Measurements from ENCODE around the gene NCBP2.

The NCBP2 gene

DNA sequence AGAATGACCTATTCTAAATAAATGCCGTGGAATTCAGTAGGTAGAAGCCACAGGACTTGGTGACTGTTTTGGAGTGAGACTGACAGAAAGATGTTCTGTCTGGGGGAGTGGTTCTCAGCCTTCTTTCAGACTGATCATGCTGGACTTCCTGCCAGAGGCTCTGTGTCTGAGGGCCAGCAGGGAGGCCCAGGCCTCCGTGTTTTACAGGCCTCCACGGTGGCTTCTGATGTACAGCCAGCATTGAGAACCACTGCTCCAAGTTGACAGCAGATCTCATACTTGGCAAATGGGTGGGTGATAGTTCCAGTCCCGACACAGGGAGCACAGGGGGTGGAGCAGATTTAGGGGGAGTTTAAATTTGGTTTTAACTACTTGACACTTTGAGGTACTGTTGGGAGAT, 33.0 kb upstream of the NCBP2 start:
- no peak overlapping the region for H3K4me3 ChIP-seq (replicated peaks in 1 of 2; ENCODE audit: low read depth in 2 of 2, low read length in 2 of 2)
- TF ChIP-seq CTCF (IDR thresholded peaks at IDR 0.05; ENCODE audit: low read depth, low read length): no peak
- DNase-seq (ENCODE audit: low read depth in 2 of 2): no peak

GRCh38 chr3:196974661-196975060, 32.3 kb upstream of the NCBP2 start:
- no peak for DNase-seq (ENCODE audit: low read depth in 2 of 2)
- no peak overlapping the region for H3K4me3 ChIP-seq (replicated peaks in 1 of 2; ENCODE audit: low read depth in 2 of 2, low read length in 2 of 2)
- no peak for TF ChIP-seq CTCF (IDR thresholded peaks at IDR 0.05; ENCODE audit: low read depth, low read length)

GRCh38 chr3:196971094-196971698, 28.9 kb upstream of the NCBP2 start:
- H3K4me3 ChIP-seq (replicated peaks in 1 of 2; ENCODE audit: low read depth in 2 of 2, low read length in 2 of 2): no peak overlapping the region
- TF ChIP-seq CTCF (IDR thresholded peaks at IDR 0.05; ENCODE audit: low read depth, low read length): no peak
- peak in 1 of 2 donors; percentile 18 for DNase-seq (ENCODE audit: low read depth in 2 of 2)

- H3K4me3 ChIP-seq (replicated peaks in 1 of 2; ENCODE audit: low read depth in 2 of 2, low read length in 2 of 2): no peak overlapping the region
- no peak for DNase-seq (ENCODE audit: low read depth in 2 of 2)
- no peak for TF ChIP-seq CTCF (IDR thresholded peaks at IDR 0.05; ENCODE audit: low read depth, low read length)
These were observed 28.3 kb upstream of the NCBP2 start for GRCh38 chr3:196970547-196971093.

DNA sequence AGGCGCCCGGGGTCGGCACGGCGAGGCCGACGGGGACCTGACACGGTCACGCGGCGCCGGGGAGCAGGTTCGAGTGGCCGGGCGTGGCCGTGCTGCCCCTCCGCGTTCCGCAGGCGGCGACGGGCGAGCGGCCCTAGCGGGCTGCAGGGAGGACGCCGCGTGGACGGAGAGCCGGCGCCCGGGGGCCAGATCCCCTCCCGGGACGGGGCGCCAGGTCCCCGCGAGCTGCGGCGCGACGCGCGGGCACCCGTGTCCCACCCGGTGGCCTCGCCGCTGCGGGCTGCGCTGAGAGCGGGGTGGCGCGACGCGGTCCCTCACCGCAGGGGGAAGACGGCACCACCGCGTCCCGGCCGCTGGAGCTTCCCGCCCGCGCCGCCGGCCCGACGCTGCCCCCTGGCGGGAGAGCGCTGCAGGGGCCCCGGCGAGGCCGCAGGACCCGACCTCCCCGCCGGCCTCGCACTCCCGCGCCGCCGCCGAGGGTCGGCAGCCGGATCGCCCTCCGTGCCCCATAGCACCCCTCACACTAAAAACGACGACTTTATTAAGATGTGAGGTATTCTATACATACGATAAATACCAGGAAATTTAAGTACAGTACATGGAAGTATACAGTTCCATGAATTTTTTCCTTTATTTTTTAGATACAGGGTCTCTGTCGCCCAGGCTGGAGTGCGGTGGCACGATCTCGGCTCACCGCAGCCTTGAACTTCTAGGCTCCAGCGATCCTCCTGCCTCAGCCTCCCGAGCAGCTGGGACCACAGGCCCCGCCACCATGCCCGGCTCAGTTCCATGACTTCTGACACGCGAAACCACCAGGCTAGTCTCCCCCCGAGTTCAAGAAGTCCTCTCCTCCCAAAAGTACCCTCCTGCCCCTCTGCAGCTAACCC, 27.6 kb upstream of the NCBP2 start:
- peak; percentile 43 to 63 for DNase-seq (ENCODE audit: low read depth in 2 of 2)
- TF ChIP-seq CTCF (IDR thresholded peaks at IDR 0.05; ENCODE audit: low read depth, low read length): peak; percentile 18
- peak overlapping the region; percentile 55 to 63 for H3K4me3 ChIP-seq (replicated peaks in 1 of 2; ENCODE audit: low read depth in 2 of 2, low read length in 2 of 2)

DNA sequence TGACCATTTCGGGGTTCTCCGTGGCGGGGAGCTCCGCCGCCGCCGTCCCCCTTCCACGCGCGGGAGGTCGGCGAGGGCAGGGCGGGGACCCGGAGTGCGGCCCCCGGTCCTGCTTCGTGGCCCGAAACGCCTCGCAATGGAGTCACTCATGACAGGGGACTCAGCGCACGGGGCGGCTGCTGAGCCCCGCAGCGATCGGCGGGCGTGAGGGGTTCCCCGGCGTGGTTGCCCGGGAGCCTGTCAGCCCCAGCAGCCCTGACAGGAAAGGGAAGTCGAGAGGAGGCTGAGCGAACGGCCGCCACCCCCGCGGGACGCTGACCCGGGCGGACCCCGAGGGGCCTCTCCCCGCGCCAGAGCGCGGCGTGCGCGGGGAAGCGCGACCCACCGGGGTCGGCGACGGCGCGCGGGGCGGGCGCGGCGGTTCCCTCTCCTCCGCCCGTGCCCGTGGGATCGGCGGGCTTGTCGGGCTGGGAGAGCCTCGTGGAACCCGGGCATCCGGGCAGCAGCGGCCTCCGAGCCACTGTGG, 26.9 kb upstream of the NCBP2 start:
- TF ChIP-seq CTCF (IDR thresholded peaks at IDR 0.05; ENCODE audit: low read depth, low read length): no peak
- peak overlapping the region; percentile 55 to 63 for H3K4me3 ChIP-seq (replicated peaks in 1 of 2; ENCODE audit: low read depth in 2 of 2, low read length in 2 of 2)

More for the DNA sequence above, 26.9 kb upstream of the NCBP2 start:
- DNase-seq (ENCODE audit: low read depth in 2 of 2): peak in 1 of 2 donors; percentile 29
